ENCODE measurements around the gene SRI. TPM values are rescaled to one million over a fixed set of nuclear protein-coding genes. Genes with fewer than 3 reads are reported as not detected.

Gene SRI
- total RNA-seq, 2 donors from 2014 or later, result 89.9 to 94.7 TPM

DNA sequence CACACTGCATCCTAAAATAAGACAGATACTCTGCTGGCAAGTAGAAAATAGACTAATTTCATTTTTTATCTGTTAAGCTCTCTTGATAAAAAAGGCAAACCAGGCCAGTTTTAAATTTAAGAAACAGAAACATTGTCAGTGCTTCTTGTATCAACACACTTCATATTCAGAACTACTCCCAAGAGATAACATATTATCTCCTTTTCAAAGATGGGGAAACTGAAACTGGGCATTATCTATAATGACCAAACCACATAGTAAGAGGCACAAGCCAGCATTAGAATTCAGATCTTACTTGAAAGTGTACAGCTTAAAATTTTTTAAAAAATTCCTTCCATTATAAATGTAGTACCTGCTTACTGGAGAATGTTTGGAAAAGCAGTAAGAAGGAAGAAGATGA is 14.7 kb downstream of the SRI start:
- Histone ChIP-seq H3K4me3 (ENCODE audit: low read length) (no peak overlapping the region), H3K36me3 (ENCODE audit: control insufficient read depth, insufficient read depth, low read length) (peaks cover 58% of the 10 kb centered on the region), H3K9ac (ENCODE audit: extremely low read depth, low read length, poor library complexity, severe bottlenecking) (no peak overlapping the region), H3K27ac (ENCODE audit: low read depth, low read length) (no peak overlapping the region), H3K27me3 (ENCODE audit: control insufficient read depth, insufficient read depth, low read length, poor library complexity, severe bottlenecking) (no peaks in the 10 kb centered on the region), H3K9me3 (ENCODE audit: control insufficient read depth, low read length) (no peaks in the 10 kb centered on the region), H3K4me1 (ENCODE audit: control insufficient read depth, insufficient read depth, low read length) (peaks cover 10% of the 10 kb centered on the region)
- DNase-seq, result no peak
- no peaks in the 10 kb centered on the region for H3K27me3 Mint-ChIP-seq (ENCODE audit: insufficient read depth)
- TF ChIP-seq, protein P1, sequence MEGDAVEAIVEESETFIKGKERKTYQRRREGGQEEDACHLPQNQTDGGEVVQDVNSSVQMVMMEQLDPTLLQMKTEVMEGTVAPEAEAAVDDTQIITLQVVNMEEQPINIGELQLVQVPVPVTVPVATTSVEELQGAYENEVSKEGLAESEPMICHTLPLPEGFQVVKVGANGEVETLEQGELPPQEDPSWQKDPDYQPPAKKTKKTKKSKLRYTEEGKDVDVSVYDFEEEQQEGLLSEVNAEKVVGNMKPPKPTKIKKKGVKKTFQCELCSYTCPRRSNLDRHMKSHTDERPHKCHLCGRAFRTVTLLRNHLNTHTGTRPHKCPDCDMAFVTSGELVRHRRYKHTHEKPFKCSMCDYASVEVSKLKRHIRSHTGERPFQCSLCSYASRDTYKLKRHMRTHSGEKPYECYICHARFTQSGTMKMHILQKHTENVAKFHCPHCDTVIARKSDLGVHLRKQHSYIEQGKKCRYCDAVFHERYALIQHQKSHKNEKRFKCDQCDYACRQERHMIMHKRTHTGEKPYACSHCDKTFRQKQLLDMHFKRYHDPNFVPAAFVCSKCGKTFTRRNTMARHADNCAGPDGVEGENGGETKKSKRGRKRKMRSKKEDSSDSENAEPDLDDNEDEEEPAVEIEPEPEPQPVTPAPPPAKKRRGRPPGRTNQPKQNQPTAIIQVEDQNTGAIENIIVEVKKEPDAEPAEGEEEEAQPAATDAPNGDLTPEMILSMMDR (conservative IDR thresholded peaks at IDR 0.05), result no peak
- peaks cover 39% of the 10 kb centered on the region for H3K4me1 Mint-ChIP-seq
- peaks cover 64% of the 10 kb centered on the region for H3K36me3 Mint-ChIP-seq (ENCODE audit: low read depth)
- H3K9me3 Mint-ChIP-seq, result no peaks in the 10 kb centered on the region
- no peak overlapping the region for H3K4me3 Mint-ChIP-seq
- H3K27ac Mint-ChIP-seq, result no peak overlapping the region

GRCh38 chr7:88204525-88205110 is 15.2 kb downstream of the SRI start:
- Mint-ChIP-seq H3K9me3 (no peaks in the 10 kb centered on the region), H3K36me3 (ENCODE audit: low read depth) (peaks cover 58% of the 10 kb centered on the region), H3K4me1 (peaks cover 41% of the 10 kb centered on the region), H3K27me3 (ENCODE audit: insufficient read depth) (no peaks in the 10 kb centered on the region), H3K4me3 (no peak overlapping the region), H3K27ac (no peak overlapping the region)
- 90 to 95% methylated on average over 2 to 3 of the region's 3 CpGs for WGBS, 2 experiments (ENCODE audit: insufficient coverage in 1 of 2, insufficient read length in 1 of 2)
- Histone ChIP-seq H3K36me3 (ENCODE audit: control insufficient read depth, insufficient read depth, low read length) (peaks cover 52% of the 10 kb centered on the region), H3K9ac (ENCODE audit: extremely low read depth, low read length, poor library complexity, severe bottlenecking) (no peak overlapping the region), H3K4me3 (ENCODE audit: low read length) (no peak overlapping the region), H3K27ac (ENCODE audit: low read depth, low read length) (no peak overlapping the region), H3K4me1 (ENCODE audit: control insufficient read depth, insufficient read depth, low read length) (peaks cover 10% of the 10 kb centered on the region), H3K27me3 (ENCODE audit: control insufficient read depth, insufficient read depth, low read length, poor library complexity, severe bottlenecking) (no peaks in the 10 kb centered on the region), H3K9me3 (ENCODE audit: control insufficient read depth, low read length) (no peaks in the 10 kb centered on the region)
- no peak for DNase-seq
- TF ChIP-seq, protein P1 (conservative IDR thresholded peaks at IDR 0.05), result no peak

DNA sequence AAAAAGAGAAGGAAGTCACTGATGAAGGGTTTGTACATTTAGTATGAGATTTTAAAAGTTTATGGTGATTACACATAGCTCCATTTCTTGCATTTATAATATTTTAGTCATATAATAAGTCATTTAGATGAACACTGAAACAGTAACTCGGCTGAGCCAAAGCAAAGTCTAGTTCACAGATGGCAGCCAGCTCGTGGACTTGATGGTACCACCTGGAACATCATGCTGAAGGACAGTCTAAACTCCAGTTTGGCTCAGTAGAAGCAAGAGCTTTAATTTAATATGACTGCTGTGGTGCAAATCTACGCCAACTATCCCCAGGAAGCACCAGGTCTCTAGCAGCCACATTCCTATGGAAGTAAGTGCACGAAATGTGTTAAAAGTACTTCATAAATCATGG is 16.4 kb downstream of the SRI start:
- H3K27me3 Mint-ChIP-seq (ENCODE audit: insufficient read depth), result no peaks in the 10 kb centered on the region
- peaks cover 10% of the 10 kb centered on the region for H3K4me1 ChIP-seq (ENCODE audit: control insufficient read depth, insufficient read depth, low read length)
- no peak overlapping the region for H3K9ac ChIP-seq (ENCODE audit: extremely low read depth, low read length, poor library complexity, severe bottlenecking)
- H3K9me3 Mint-ChIP-seq, result no peaks in the 10 kb centered on the region
- H3K27ac Mint-ChIP-seq, result no peak overlapping the region
- no peak overlapping the region for H3K4me3 Mint-ChIP-seq
- H3K27me3 ChIP-seq (ENCODE audit: control insufficient read depth, insufficient read depth, low read length, poor library complexity, severe bottlenecking), result no peaks in the 10 kb centered on the region
- peaks cover 41% of the 10 kb centered on the region for H3K4me1 Mint-ChIP-seq
- 89 to 100% methylated on average over 2 to 4 of the region's 4 CpGs for WGBS, 2 experiments (ENCODE audit: insufficient coverage in 1 of 2, insufficient read length in 1 of 2)
- no peaks in the 10 kb centered on the region for H3K9me3 ChIP-seq (ENCODE audit: control insufficient read depth, low read length)
- no peak for DNase-seq
- H3K4me3 ChIP-seq (ENCODE audit: low read length), result no peak overlapping the region
- TF ChIP-seq, protein P1 (conservative IDR thresholded peaks at IDR 0.05), result no peak
- H3K36me3 Mint-ChIP-seq (ENCODE audit: low read depth), result peaks cover 48% of the 10 kb centered on the region
- H3K27ac ChIP-seq (ENCODE audit: low read depth, low read length), result no peak overlapping the region
- peaks cover 41% of the 10 kb centered on the region for H3K36me3 ChIP-seq (ENCODE audit: control insufficient read depth, insufficient read depth, low read length)
